GM13976 (cell line): ENCODE data around the gene RYR1.
"Not testable (repeated sequence)": the region's sequence is repeated elsewhere in the genome, so short reads cannot be mapped to it uniquely, and the experiment has no call there.

Source experiments
- DNase-seq: peaks from one replicate; pipeline ENCODE4 v3.0.0; 2012; ENCODE audit warnings: low spot score
- CTCF ChIP-seq: IDR thresholded peaks from 2 replicates; pipeline ENCODE4 v1.5.1; 2012; ENCODE audit warnings: borderline replicate concordance, mild to moderate bottlenecking; ENCODE audit not compliant: insufficient read depth; ENCODE audit errors: extremely low read depth, missing control alignments, control extremely low read depth
- in situ Hi-C: fragments of 300-500 bp; cut with MboI; formaldehyde crosslinking; loops from one replicate; pipeline ENCODE4 v1.12.0; 2022; ENCODE audit warnings: low sequenced_read_pairs, mixed read lengths, inconsistent platforms; ENCODE audit not compliant: unreplicated experiment

The RYR1 gene

GRCh38 chr19:38564981-38565690 is 131.6 kb downstream of the RYR1 start:
- in situ Hi-C loops = no loop called here
- peak; percentile 50 for DNase-seq
- TF ChIP-seq CTCF = no peak

GRCh38 chr19:38565691-38566105 is 132.2 kb downstream of the RYR1 start:
- in situ Hi-C loops = no loop called here
- DNase-seq = no peak
- no peak for TF ChIP-seq CTCF

GRCh38 chr19:38569368-38569983 is 136.0 kb downstream of the RYR1 start:
- TF ChIP-seq CTCF = no peak
- in situ Hi-C loops = no loop called here
- DNase-seq = no peak

GRCh38 chr19:38571682-38572081 is 138.2 kb downstream of the RYR1 start:
- no peak for DNase-seq
- TF ChIP-seq CTCF = no peak
- in situ Hi-C loops = no loop called here

GRCh38 chr19:38577826-38578225 is 144.3 kb downstream of the RYR1 start:
- no peak for TF ChIP-seq CTCF
- in situ Hi-C loops = no loop called here
- no peak for DNase-seq

GRCh38 chr19:38579304-38579703 is 145.8 kb downstream of the RYR1 start:
- DNase-seq, in situ Hi-C loops: not testable (repeated sequence)

GRCh38 chr19:38580080-38580479 is 146.6 kb downstream of the RYR1 start:
- TF ChIP-seq CTCF = no peak
- in situ Hi-C loops = no loop called here

More at GRCh38 chr19:38580080-38580479, 146.6 kb downstream of the RYR1 start:
- no peak for DNase-seq
